GM18517 (cell line): ENCODE results near the gene SEC14L2.
"Not testable (repeated sequence)": the region's sequence is repeated elsewhere in the genome, so short reads cannot be mapped to it uniquely, and the experiment has no call there.

ENCODE experiments used
- ATAC-seq: cut with Tn5 transposase; IDR thresholded peaks from one replicate; pipeline ENCODE4 v1.9.1; 2021; ENCODE audit warnings: mild to moderate bottlenecking, moderate library complexity; ENCODE audit not compliant: unreplicated experiment

SEC14L2 gene

GRCh38 chr22:30452861-30453260, 56.0 kb downstream of the SEC14L2 start:
- ATAC-seq: no peak

DNA sequence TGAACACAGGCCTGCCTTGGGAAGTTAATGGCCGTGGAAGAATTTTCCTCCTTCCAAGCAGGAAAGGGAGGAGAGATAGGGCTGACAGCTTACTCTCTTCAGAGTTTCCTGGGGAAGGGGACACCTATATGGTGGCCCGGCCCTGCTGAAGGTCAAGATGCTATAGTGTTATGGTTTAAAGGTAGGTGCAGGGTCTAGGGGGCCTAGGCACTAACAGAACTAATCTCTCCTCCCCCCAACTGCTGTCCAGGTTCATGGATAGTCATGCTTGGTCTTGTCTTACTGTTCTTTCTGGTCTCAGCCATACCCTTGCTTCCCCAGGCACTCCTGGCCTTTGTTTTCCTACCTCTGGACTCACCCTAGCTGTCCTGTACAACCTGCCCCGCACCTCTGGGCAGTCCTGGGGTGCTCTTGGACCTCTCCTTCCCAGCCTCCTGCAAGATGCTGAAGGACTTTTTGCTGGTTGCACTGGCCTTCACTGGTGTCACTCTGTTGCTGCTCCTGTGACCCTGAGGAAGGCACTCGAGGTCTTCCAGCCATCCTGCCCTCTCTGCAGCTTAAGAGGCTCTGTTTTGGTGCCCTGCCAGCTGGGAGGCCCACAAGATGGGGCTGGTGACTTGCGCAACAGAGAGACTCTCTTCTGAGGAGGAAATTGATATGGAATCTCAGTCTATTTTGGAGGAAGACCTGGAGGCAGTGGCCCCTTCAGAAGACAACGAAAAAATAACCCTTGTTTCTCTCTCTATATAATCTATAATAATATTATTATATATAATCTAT, 57.1 kb downstream of the SEC14L2 start:
- no peak for ATAC-seq

GRCh38 chr22:30455075-30455840, 58.4 kb downstream of the SEC14L2 start:
- ATAC-seq: no peak

- ATAC-seq: no peak
These were observed 61.2 kb downstream of the SEC14L2 start for GRCh38 chr22:30457981-30458380.

DNA sequence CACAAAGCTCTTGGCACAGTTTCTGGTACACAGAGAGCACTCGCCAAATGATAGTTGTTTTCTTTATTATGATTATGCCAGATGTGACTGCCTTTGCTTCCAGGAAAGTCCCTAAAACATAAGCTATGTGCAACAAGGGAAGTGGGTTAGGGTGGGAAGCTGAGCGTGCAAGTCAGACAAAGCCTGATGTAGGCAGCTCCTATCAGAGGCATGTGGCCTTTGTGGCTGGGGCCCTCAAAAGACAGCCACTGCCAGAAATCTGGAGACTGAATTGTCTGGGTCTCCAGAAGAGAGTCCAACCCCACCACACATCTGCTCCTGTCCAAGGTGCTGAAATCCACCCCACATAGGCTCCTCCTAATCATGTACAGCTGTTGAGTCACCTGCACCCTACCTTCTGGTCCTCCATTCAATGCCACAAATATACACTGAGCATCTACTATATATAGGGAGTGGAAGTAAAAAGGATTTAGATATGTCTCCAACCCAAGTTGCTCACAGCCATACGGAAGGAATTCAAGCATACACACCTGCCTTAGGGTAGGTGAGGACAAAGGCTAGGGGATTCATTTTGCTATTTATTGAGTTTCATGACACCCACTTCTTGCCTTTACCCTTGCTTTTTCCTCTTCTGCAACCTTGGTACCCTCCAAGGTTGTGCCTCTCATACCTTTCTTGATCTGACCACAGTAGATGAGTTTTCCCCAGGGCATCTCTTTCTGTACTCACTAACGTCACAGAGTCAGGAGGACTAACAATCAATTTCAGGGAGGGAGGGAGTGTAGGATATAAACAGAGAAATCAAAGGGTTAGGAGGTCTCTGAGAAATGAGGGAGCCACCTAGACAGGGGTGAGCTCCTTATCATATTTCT, 62.6 kb downstream of the SEC14L2 start:
- no peak for ATAC-seq

GRCh38 chr22:30460147-30460546, 63.3 kb downstream of the SEC14L2 start:
- no peak for ATAC-seq

DNA sequence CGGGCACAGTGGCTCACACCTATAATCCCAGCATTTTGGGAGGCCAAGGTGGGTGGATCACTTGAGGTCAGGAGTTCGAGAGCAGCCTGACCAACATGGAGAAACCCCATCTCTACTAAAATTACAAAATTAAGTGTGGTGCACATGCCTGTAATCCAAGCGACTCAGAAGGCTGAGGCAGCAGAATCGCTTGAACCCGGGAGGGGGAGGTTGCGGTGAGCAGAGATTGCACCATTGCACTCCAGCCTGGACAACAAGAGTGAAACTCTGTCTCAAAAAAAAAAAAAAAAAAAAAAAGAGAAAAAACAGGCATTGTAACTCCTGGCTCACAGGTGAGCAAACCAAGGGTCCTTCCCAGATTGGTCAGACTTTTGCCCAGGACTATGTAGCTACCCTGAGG, 63.7 kb downstream of the SEC14L2 start:
- ATAC-seq: not testable (repeated sequence)

GRCh38 chr22:30469165-30469564, 72.3 kb downstream of the SEC14L2 start:
- no peak for ATAC-seq

- ATAC-seq: no peak
These were observed 73.8 kb downstream of the SEC14L2 start for GRCh38 chr22:30470655-30471054.

GRCh38 chr22:30471616-30472318, 74.9 kb downstream of the SEC14L2 start, which contains the start of gene SEC14L3:
Gene SEC14L3 (minus strand): TSS chr22:30472017. CDS start chr22:30471958, 59 bp downstream.
- no peak for ATAC-seq

- no peak for ATAC-seq
These were observed 76.3 kb downstream of the SEC14L2 start for GRCh38 chr22:30472994-30473720.

DNA sequence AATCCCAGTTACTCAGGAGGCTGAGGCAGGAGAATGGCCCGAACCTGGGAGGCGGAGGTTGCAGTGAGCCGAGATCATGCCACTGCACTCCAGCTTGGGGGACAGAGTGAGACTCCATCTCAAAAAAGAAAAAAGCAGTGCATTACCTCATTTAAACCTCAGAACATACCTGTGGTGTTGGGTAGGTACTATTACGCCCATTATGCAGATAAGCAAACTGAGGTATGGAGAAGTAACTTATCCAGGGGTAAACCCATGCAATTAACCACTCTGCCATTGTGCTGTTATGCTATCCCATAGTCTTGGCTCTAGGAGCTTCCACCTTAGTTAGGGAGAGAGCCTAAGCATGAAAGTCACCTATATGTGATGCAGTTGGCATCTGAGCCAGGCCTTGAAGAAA, 77.3 kb downstream of the SEC14L2 start:
- no peak for ATAC-seq
